NB4 (cell line): ENCODE measurements around the gene DBNDD2.

Experiments used
- CTCF ChIP-seq: IDR thresholded peaks from one replicate; pipeline ENCODE4 v1.5.1; 2012; ENCODE audit warnings: low read depth, low read length
- MAX ChIP-seq: IDR thresholded peaks from 2 replicates; pipeline ENCODE4 v1.6.1; 2011; ENCODE audit warnings: low read depth, low read length
- POLR2A ChIP-seq: IDR thresholded peaks from 2 replicates; pipeline ENCODE4 v1.6.1; 2011; ENCODE audit warnings: mild to moderate bottlenecking; ENCODE audit not compliant: insufficient read length; ENCODE audit errors: extremely low read depth

GRCh38 chr20:45361793-45362192 is 46.3 kb upstream of the DBNDD2 start:
- TF ChIP-seq CTCF (no peak), POLR2A (no peak), MAX (no peak)
